ENCODE results near the gene MYMX.

DNA sequence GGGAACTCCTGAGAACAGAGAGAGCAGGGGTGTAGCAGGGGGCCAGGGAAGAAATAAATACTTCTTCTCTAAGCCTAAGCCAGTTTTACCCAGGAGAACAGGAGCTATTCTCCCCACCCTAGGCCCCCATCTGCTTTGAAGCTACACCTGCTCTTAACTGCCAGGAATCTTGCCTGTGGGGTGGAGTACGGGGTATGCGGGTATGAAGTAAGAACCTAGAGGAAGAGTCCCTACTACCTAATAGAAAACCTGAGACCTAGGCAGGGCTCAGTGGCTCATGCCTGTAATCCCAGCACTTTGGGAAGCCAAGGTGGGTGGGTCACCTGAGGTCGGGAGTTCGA is 8.2 kb downstream of the MYMX start:
- TF ChIP-seq INSM2 (tag by site-specific recombination; IDR thresholded peaks at IDR 0.05) (no peak), ZNF114 (tag by site-specific recombination; IDR thresholded peaks at IDR 0.05) (no peak), REST (tag by site-specific recombination; IDR thresholded peaks at IDR 0.05) (no peak)
- TF ChIP-seq, protein P1, sequence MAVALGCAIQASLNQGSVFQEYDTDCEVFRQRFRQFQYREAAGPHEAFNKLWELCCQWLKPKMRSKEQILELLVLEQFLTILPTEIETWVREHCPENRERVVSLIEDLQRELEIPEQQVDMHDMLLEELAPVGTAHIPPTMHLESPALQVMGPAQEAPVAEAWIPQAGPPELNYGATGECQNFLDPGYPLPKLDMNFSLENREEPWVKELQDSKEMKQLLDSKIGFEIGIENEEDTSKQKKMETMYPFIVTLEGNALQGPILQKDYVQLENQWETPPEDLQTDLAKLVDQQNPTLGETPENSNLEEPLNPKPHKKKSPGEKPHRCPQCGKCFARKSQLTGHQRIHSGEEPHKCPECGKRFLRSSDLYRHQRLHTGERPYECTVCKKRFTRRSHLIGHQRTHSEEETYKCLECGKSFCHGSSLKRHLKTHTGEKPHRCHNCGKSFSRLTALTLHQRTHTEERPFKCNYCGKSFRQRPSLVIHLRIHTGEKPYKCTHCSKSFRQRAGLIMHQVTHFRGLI (tag by site-specific recombination; IDR thresholded peaks at IDR 0.05) = no peak
- TF ChIP-seq, protein P2, sequence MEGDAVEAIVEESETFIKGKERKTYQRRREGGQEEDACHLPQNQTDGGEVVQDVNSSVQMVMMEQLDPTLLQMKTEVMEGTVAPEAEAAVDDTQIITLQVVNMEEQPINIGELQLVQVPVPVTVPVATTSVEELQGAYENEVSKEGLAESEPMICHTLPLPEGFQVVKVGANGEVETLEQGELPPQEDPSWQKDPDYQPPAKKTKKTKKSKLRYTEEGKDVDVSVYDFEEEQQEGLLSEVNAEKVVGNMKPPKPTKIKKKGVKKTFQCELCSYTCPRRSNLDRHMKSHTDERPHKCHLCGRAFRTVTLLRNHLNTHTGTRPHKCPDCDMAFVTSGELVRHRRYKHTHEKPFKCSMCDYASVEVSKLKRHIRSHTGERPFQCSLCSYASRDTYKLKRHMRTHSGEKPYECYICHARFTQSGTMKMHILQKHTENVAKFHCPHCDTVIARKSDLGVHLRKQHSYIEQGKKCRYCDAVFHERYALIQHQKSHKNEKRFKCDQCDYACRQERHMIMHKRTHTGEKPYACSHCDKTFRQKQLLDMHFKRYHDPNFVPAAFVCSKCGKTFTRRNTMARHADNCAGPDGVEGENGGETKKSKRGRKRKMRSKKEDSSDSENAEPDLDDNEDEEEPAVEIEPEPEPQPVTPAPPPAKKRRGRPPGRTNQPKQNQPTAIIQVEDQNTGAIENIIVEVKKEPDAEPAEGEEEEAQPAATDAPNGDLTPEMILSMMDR (tag by site-specific recombination; IDR thresholded peaks at IDR 0.05) = no peak

Data from HEK293 (cell line).